T-helper 2 cell treated with Interferon-gamma antibody and Interleukin-4, amounts not matched to agents 5 μg/mL and 100 μg/mL, for 36 hours (primary cell): Measurements from ENCODE around the gene THSD4.

ENCODE experiments used
- DNase-seq: peaks from one replicate; pipeline ENCODE4 v3.0.0; 2021; ENCODE audit warnings: low spot score
- H3K27ac Mint-ChIP-seq: one replicate; pipeline ENCODE4 v1.8.0; 2021; ENCODE audit warnings: mild to moderate bottlenecking, mixed read lengths
- H3K27me3 Mint-ChIP-seq: one replicate; pipeline ENCODE4 v1.8.0; 2021; ENCODE audit warnings: low read depth, mixed read lengths
- H3K36me3 Mint-ChIP-seq: one replicate; pipeline ENCODE4 v1.8.0; 2021; ENCODE audit warnings: low read depth, mixed read lengths
- H3K4me1 Mint-ChIP-seq: one replicate; pipeline ENCODE4 v1.8.0; 2021; ENCODE audit warnings: low read depth, mixed read lengths
- H3K4me3 Mint-ChIP-seq: one replicate; pipeline ENCODE4 v1.8.0; 2022; ENCODE audit warnings: mild to moderate bottlenecking, moderate library complexity, mixed read lengths
- H3K9me3 Mint-ChIP-seq: one replicate; pipeline ENCODE4 v1.8.0; 2021; ENCODE audit warnings: mixed read lengths

The THSD4 gene

GRCh38 chr15:71830981-71831380, 715.7 kb downstream of the THSD4 start:
- peaks cover 15% of the 10 kb centered on the region for H3K36me3 Mint-ChIP-seq
- no peaks in the 10 kb centered on the region for H3K9me3 Mint-ChIP-seq
- no peak for DNase-seq
- H3K4me3 Mint-ChIP-seq = no peak overlapping the region
- no peaks in the 10 kb centered on the region for H3K27me3 Mint-ChIP-seq
- H3K4me1 Mint-ChIP-seq = peaks cover 7% of the 10 kb centered on the region
- no peak overlapping the region for H3K27ac Mint-ChIP-seq
